HG02623 (cell line): ENCODE data around the gene LDLRAD3.

Source experiments
- ATAC-seq: cut with Tn5 transposase; IDR thresholded peaks from one replicate; pipeline ENCODE4 v1.9.1; 2021; ENCODE audit warnings: moderate library complexity; ENCODE audit not compliant: unreplicated experiment

LDLRAD3 gene

GRCh38 chr11:36264011-36264972, 320.4 kb downstream of the LDLRAD3 start:
- no peak for ATAC-seq

GRCh38 chr11:36264973-36265344, 321.1 kb downstream of the LDLRAD3 start:
- ATAC-seq = no peak

GRCh38 chr11:36265793-36266628, 322.1 kb downstream of the LDLRAD3 start:
- peak; percentile 58 for ATAC-seq

- ATAC-seq = no peak
Observed at GRCh38 chr11:36266767-36267166, 322.9 kb downstream of the LDLRAD3 start.

GRCh38 chr11:36268337-36268985, 324.6 kb downstream of the LDLRAD3 start:
- no peak for ATAC-seq

- ATAC-seq = no peak
Observed at GRCh38 chr11:36270701-36271100, 326.8 kb downstream of the LDLRAD3 start.

- ATAC-seq = no peak
Observed at GRCh38 chr11:36271794-36272407, 328.0 kb downstream of the LDLRAD3 start.

- no peak for ATAC-seq
Observed at GRCh38 chr11:36273110-36273509, 329.2 kb downstream of the LDLRAD3 start.

GRCh38 chr11:36274414-36274813, 330.6 kb downstream of the LDLRAD3 start:
- no peak for ATAC-seq

GRCh38 chr11:36278531-36279282, 334.8 kb downstream of the LDLRAD3 start:
- no peak for ATAC-seq

GRCh38 chr11:36280531-36280930, 336.7 kb downstream of the LDLRAD3 start:
- no peak for ATAC-seq
